AG04449 (cell line): ENCODE data around the gene FHOD1.
A peak's percentile ranks its signal among the peaks of the same experiment; 100 is the strongest.

ENCODE experiments used
- CTCF ChIA-PET: fragments of 350-600 bp; formaldehyde crosslinking; extraction: SDS; loops from one replicate; lab custom pipeline; 2021; ENCODE audit warnings: antibody characterized with exemption; lab: Yijun Ruan, JAX
- POLR2A ChIA-PET: fragments of 400-600, 350-600 bp; formaldehyde crosslinking; extraction: SDS; loops from one replicate; lab custom pipeline; 2020; ENCODE audit warnings: antibody characterized with exemption, inconsistent platforms; lab: Yijun Ruan, JAX
- DNase-seq: peaks from one replicate; pipeline ENCODE4 v3.0.0-alpha.2; 2010; ENCODE audit warnings: low read depth, low spot score
- H3K4me3 ChIP-seq: 2 replicates; pipeline ENCODE4 v1.5.1; 2011; ENCODE audit warnings: low read depth, mild to moderate bottlenecking, control low read depth, low read length
- CTCF ChIP-seq: IDR thresholded peaks from one replicate; pipeline ENCODE4 v1.5.1; 2011; ENCODE audit warnings: mild to moderate bottlenecking, moderate library complexity, low read length, control low read depth, inconsistent platforms; ENCODE audit not compliant: insufficient read depth; ENCODE audit errors: missing control alignments

The FHOD1 gene

DNA sequence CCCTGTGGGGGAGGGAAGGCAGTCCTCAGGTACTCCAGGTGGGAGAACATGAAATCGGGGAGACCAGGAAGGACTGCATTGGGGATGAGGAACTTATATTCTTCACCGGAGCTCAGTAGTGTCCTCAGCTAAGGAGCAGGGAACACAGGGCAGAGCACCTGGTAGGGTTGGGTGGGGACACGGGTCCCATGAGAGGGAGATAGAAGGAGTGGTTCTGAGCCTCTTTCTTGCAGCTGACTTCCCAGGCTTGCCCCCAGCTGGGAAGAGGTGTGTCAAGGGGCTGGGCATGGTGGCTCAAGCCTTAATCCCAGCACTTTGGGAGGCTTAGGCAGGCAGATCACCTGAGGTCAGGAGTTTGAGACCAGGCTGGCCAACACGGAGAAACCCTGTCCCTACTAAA, 2.1 kb downstream of the FHOD1 start:
- DNase-seq, result no peak
- CTCF ChIA-PET, result interaction anchor here (1.3 to 1.9 kb wide), 3 partner anchors 12 to 94 kb away, joined by 5 to 8 read pairs (median 7); no protein-coding TSS in a partner anchor
- TF ChIP-seq CTCF, result no peak
- H3K4me3 ChIP-seq, result peak overlapping the region; percentile 78
- POLR2A ChIA-PET, result interaction anchor here (1.4 kb wide), 1 partner anchor 14 kb away, joined by 3 read pairs; no protein-coding TSS in a partner anchor

GRCh38 chr16:67244387-67245185, 2.7 kb downstream of the FHOD1 start:
- POLR2A ChIA-PET, result interaction anchor here (0.7 to 1.4 kb wide), 6 partner anchors 13 to 46 kb away, joined by 3 to 7 read pairs (median 3); partner anchors contain the start of genes ELMO3 and TMEM208
- CTCF ChIA-PET, result interaction anchor here (1.0 to 1.9 kb wide), 7 partner anchors 12 to 95 kb away, joined by 3 to 8 read pairs (median 5); partner anchors contain the start of gene TMEM208
- TF ChIP-seq CTCF, result no peak
- peak; percentile 58 for DNase-seq
- H3K4me3 ChIP-seq, result peak overlapping the region; percentile 32

GRCh38 chr16:67243481-67243880, 3.8 kb downstream of the FHOD1 start:
- no peak for DNase-seq
- no peak for TF ChIP-seq CTCF
- H3K4me3 ChIP-seq, result no peak overlapping the region
- ChIA-PET CTCF (interaction anchor here (0.9 to 1.5 kb wide), 4 partner anchors 17 to 278 kb away, joined by 3 to 5 read pairs (median 4); partner anchors contain the start of gene TMEM208), POLR2A (interaction anchor here (0.9 to 1.4 kb wide), 3 partner anchors 16 to 45 kb away, joined by 3 to 7 read pairs (median 3); partner anchors contain the start of genes ELMO3 and TMEM208)

GRCh38 chr16:67242138-67242730, 5.0 kb downstream of the FHOD1 start:
- TF ChIP-seq CTCF, result no peak
- DNase-seq, result no peak
- ChIA-PET CTCF (interaction anchor here (0.9 to 1.5 kb wide), 2 partner anchors 44 to 97 kb away, joined by 3 to 5 read pairs; partner anchors contain the start of gene ELMO3), POLR2A (interaction anchor here (0.9 to 1.8 kb wide), 3 partner anchors 11 to 16 kb away, joined by 3 to 10 read pairs (median 6); partner anchors contain the start of gene TMEM208)
- no peak overlapping the region for H3K4me3 ChIP-seq

GRCh38 chr16:67241008-67241900, 6.0 kb downstream of the FHOD1 start:
- TF ChIP-seq CTCF, result no peak
- DNase-seq, result peak; percentile 62
- no peak overlapping the region for H3K4me3 ChIP-seq
- POLR2A ChIA-PET, result interaction anchor here (0.9 to 1.8 kb wide), 2 partner anchors 10 to 15 kb away, joined by 6 to 10 read pairs; partner anchors contain the start of gene TMEM208
- CTCF ChIA-PET, result interaction anchor here (0.9 to 1.7 kb wide), 3 partner anchors 14 to 98 kb away, joined by 3 to 8 read pairs (median 5); partner anchors contain the start of genes ELMO3 and TMEM208
